ENCODE data around the gene LYSMD4. TPM values are rescaled to one million over a fixed set of nuclear protein-coding genes. Genes with fewer than 3 reads are reported as not detected.

LYSMD4 gene
- total and polyA plus RNA-seq, 10 of the 15 experiments (the other 5 are each of a cell fraction or from before 2014, with no cell fraction given), result 1.8 to 5.8 (median 3.9) TPM

DNA sequence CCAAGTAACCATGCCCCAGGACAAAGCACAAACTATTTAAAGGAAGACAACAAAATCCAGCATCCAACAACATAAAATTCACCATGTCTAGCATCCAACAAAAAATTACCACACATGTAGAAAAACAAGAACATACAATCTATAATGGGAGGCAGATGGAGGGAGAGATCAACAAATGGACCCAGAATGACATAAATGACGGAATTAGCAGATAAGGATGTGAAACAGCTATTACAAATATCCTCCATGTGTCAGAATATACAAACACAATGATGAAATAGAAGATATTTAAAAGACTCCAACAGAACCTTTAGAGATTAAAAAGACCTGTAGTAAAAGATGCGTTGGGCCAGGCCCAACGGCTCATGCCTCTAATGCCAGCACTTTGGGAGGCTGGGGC is 10.8 kb downstream of the LYSMD4 start (continued):
- TF ChIP-seq, protein P1, sequence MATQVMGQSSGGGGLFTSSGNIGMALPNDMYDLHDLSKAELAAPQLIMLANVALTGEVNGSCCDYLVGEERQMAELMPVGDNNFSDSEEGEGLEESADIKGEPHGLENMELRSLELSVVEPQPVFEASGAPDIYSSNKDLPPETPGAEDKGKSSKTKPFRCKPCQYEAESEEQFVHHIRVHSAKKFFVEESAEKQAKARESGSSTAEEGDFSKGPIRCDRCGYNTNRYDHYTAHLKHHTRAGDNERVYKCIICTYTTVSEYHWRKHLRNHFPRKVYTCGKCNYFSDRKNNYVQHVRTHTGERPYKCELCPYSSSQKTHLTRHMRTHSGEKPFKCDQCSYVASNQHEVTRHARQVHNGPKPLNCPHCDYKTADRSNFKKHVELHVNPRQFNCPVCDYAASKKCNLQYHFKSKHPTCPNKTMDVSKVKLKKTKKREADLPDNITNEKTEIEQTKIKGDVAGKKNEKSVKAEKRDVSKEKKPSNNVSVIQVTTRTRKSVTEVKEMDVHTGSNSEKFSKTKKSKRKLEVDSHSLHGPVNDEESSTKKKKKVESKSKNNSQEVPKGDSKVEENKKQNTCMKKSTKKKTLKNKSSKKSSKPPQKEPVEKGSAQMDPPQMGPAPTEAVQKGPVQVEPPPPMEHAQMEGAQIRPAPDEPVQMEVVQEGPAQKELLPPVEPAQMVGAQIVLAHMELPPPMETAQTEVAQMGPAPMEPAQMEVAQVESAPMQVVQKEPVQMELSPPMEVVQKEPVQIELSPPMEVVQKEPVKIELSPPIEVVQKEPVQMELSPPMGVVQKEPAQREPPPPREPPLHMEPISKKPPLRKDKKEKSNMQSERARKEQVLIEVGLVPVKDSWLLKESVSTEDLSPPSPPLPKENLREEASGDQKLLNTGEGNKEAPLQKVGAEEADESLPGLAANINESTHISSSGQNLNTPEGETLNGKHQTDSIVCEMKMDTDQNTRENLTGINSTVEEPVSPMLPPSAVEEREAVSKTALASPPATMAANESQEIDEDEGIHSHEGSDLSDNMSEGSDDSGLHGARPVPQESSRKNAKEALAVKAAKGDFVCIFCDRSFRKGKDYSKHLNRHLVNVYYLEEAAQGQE (IDR thresholded peaks at IDR 0.05; ENCODE audit: low read depth, low read length), result no peak
- TF ChIP-seq, protein P2, sequence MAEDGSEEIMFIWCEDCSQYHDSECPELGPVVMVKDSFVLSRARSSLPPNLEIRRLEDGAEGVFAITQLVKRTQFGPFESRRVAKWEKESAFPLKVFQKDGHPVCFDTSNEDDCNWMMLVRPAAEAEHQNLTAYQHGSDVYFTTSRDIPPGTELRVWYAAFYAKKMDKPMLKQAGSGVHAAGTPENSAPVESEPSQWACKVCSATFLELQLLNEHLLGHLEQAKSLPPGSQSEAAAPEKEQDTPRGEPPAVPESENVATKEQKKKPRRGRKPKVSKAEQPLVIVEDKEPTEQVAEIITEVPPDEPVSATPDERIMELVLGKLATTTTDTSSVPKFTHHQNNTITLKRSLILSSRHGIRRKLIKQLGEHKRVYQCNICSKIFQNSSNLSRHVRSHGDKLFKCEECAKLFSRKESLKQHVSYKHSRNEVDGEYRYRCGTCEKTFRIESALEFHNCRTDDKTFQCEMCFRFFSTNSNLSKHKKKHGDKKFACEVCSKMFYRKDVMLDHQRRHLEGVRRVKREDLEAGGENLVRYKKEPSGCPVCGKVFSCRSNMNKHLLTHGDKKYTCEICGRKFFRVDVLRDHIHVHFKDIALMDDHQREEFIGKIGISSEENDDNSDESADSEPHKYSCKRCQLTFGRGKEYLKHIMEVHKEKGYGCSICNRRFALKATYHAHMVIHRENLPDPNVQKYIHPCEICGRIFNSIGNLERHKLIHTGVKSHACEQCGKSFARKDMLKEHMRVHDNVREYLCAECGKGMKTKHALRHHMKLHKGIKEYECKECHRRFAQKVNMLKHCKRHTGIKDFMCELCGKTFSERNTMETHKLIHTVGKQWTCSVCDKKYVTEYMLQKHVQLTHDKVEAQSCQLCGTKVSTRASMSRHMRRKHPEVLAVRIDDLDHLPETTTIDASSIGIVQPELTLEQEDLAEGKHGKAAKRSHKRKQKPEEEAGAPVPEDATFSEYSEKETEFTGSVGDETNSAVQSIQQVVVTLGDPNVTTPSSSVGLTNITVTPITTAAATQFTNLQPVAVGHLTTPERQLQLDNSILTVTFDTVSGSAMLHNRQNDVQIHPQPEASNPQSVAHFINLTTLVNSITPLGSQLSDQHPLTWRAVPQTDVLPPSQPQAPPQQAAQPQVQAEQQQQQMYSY (CRISPR knock-in tag; IDR thresholded peaks at IDR 0.05), result no peak
- TF ChIP-seq NR2C1 (IDR thresholded peaks at IDR 0.05) (no peak), NFYB (IDR thresholded peaks at IDR 0.05; ENCODE audit: insufficient read depth, low read depth, low read length) (no peak), ZZZ3 (IDR thresholded peaks at IDR 0.05; ENCODE audit: control insufficient read depth, insufficient read length, low read depth) (no peak), IKZF2 (IDR thresholded peaks at IDR 0.05) (no peak)
- TF ChIP-seq, protein P3, sequence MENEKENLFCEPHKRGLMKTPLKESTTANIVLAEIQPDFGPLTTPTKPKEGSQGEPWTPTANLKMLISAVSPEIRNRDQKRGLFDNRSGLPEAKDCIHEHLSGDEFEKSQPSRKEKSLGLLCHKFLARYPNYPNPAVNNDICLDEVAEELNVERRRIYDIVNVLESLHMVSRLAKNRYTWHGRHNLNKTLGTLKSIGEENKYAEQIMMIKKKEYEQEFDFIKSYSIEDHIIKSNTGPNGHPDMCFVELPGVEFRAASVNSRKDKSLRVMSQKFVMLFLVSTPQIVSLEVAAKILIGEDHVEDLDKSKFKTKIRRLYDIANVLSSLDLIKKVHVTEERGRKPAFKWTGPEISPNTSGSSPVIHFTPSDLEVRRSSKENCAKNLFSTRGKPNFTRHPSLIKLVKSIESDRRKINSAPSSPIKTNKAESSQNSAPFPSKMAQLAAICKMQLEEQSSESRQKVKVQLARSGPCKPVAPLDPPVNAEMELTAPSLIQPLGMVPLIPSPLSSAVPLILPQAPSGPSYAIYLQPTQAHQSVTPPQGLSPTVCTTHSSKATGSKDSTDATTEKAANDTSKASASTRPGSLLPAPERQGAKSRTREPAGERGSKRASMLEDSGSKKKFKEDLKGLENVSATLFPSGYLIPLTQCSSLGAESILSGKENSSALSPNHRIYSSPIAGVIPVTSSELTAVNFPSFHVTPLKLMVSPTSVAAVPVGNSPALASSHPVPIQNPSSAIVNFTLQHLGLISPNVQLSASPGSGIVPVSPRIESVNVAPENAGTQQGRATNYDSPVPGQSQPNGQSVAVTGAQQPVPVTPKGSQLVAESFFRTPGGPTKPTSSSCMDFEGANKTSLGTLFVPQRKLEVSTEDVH (IDR thresholded peaks at IDR 0.05; ENCODE audit: low read depth, partially characterized antibody), result no peak
